ENCODE measurements around the gene VPS4A.
"Not testable (repeated sequence)": the region's sequence is repeated elsewhere in the genome, so short reads cannot be mapped to it uniquely, and the experiment has no call there.

VPS4A gene

GRCh38 chr16:69327585-69328310 lies 16.6 kb downstream of the VPS4A start:
- DNase-seq (ENCODE audit: low read depth) = no peak

GRCh38 chr16:69328854-69329316 lies 17.7 kb downstream of the VPS4A start:
- DNase-seq (ENCODE audit: low read depth) = no peak

GRCh38 chr16:69329369-69330285 lies 18.5 kb downstream of the VPS4A start:
- DNase-seq (ENCODE audit: low read depth) = peak; percentile 43

GRCh38 chr16:69330286-69331109 lies 19.3 kb downstream of the VPS4A start, which contains the start of gene PDF:
PDF (minus strand) TSS chr16:69330588; CDS start chr16:69330570, 18 bp downstream.
- DNase-seq (ENCODE audit: low read depth) = peak; percentile 75

- no peak for DNase-seq (ENCODE audit: low read depth)
Observed at GRCh38 chr16:69334696-69335095, 23.5 kb downstream of the VPS4A start.

GRCh38 chr16:69338557-69339288 lies 27.6 kb downstream of the VPS4A start:
- DNase-seq (ENCODE audit: low read depth) = no peak

- DNase-seq (ENCODE audit: low read depth) = peak; percentile 82
Observed at GRCh38 chr16:69339289-69340094, 28.3 kb downstream of the VPS4A start, which contains the start of the genes COG8 and NIP7. COG8 (minus strand) TSS chr16:69339564; CDS start chr16:69339552, 12 bp downstream. NIP7 (plus strand) TSS chr16:69339772; CDS start chr16:69339830, 58 bp downstream.

GRCh38 chr16:69340095-69340644 lies 29.0 kb downstream of the VPS4A start:
- no peak for DNase-seq (ENCODE audit: low read depth)

- no peak for DNase-seq (ENCODE audit: low read depth)
Observed at GRCh38 chr16:69344171-69344570, 33.0 kb downstream of the VPS4A start.

- no peak for DNase-seq (ENCODE audit: low read depth)
Observed at GRCh38 chr16:69345923-69346322, 34.8 kb downstream of the VPS4A start.

GRCh38 chr16:69346683-69347082 lies 35.5 kb downstream of the VPS4A start:
- no peak for DNase-seq (ENCODE audit: low read depth)

- no peak for DNase-seq (ENCODE audit: low read depth)
Observed at GRCh38 chr16:69348222-69348621, 37.1 kb downstream of the VPS4A start.

- DNase-seq (ENCODE audit: low read depth) = no peak
Observed at GRCh38 chr16:69349536-69349935, 38.4 kb downstream of the VPS4A start.

- DNase-seq (ENCODE audit: low read depth) = no peak
Observed at GRCh38 chr16:69350536-69351133, 39.5 kb downstream of the VPS4A start.

GRCh38 chr16:69351309-69352027 lies 40.3 kb downstream of the VPS4A start, which contains the start of gene TMED6:
TMED6 (minus strand) TSS chr16:69351786; CDS start chr16:69351753, 33 bp downstream.
- no peak for DNase-seq (ENCODE audit: low read depth)

GRCh38 chr16:69360070-69360469 lies 48.9 kb downstream of the VPS4A start:
- DNase-seq (ENCODE audit: low read depth) = not testable (repeated sequence)

- no peak for DNase-seq (ENCODE audit: low read depth)
Observed at GRCh38 chr16:69363281-69363717, 52.1 kb downstream of the VPS4A start.

- DNase-seq (ENCODE audit: low read depth) = no peak
Observed at GRCh38 chr16:69364088-69364487, 52.9 kb downstream of the VPS4A start.
